NCI-H82 treated with DMSO at 0.1 percent for 48 hours (cell line): Measurements from ENCODE around the gene CTRL.
"Not testable (repeated sequence)": the region's sequence is repeated elsewhere in the genome, so short reads cannot be mapped to it uniquely, and the experiment has no call there.

Source experiments
- DNase-seq: peaks from one replicate; lab custom pipeline; 2025; ENCODE audit not compliant: unreplicated experiment; lab: John Stamatoyannopoulos, UW

The CTRL gene

GRCh38 chr16:67931712-67932461, at the start of gene CTRL:
Gene CTRL (minus strand): TSS chr16:67931862. CDS start chr16:67931852, 10 bp downstream.
- no peak for DNase-seq

- no peak for DNase-seq
These were observed 48.5 kb upstream of the CTRL start, which contains the start of gene DPEP3 for GRCh38 chr16:67979955-67980678. Gene DPEP3 (minus strand): TSS chr16:67980499. CDS start chr16:67980380, 119 bp downstream.

GRCh38 chr16:67977469-67978227, 46.0 kb upstream of the CTRL start:
- no peak for DNase-seq

GRCh38 chr16:67977005-67977404, 45.3 kb upstream of the CTRL start:
- DNase-seq, result no peak

GRCh38 chr16:67976205-67976604, 44.5 kb upstream of the CTRL start:
- no peak for DNase-seq

GRCh38 chr16:67975321-67976105, 43.9 kb upstream of the CTRL start:
- no peak for DNase-seq

- not testable (repeated sequence) for DNase-seq
These were observed 40.6 kb upstream of the CTRL start for GRCh38 chr16:67972285-67972684.

GRCh38 chr16:67971111-67971510, 39.4 kb upstream of the CTRL start:
- no peak for DNase-seq

- no peak for DNase-seq
These were observed 37.8 kb upstream of the CTRL start for GRCh38 chr16:67969254-67970039.

GRCh38 chr16:67968400-67969253, 37.0 kb upstream of the CTRL start, which contains the start of gene SLC12A4:
Gene SLC12A4 (minus strand): TSS chr16:67968637. CDS start chr16:67968553, 84 bp downstream.
- peak; percentile 3 for DNase-seq

- DNase-seq, result no peak
These were observed 36.3 kb upstream of the CTRL start for GRCh38 chr16:67967958-67968399.

GRCh38 chr16:67967183-67967957, 35.7 kb upstream of the CTRL start:
- DNase-seq, result peak; percentile 10

- no peak for DNase-seq
These were observed 35.0 kb upstream of the CTRL start for GRCh38 chr16:67966549-67967182.

GRCh38 chr16:67965668-67966548, 34.2 kb upstream of the CTRL start:
- DNase-seq, result no peak

- DNase-seq, result no peak
These were observed 32.9 kb upstream of the CTRL start for GRCh38 chr16:67964477-67965131.

- no peak for DNase-seq
These were observed 32.1 kb upstream of the CTRL start for GRCh38 chr16:67963662-67964321.
